H9 (cell line): ENCODE results near the gene PAX8. TPM values are rescaled to one million over a fixed set of nuclear protein-coding genes. Genes with fewer than 3 reads are reported as not detected.

Experiments
- DNase-seq: peaks from one replicate; pipeline ENCODE4 v3.0.0-alpha.2; 2017
- H2AFZ ChIP-seq: one replicate; pipeline ENCODE4 v1.6.1; 2013; ENCODE audit warnings: mild to moderate bottlenecking, low read length, control low read depth, moderate library complexity
- H2AK5ac ChIP-seq: 2 replicates; pipeline ENCODE4 v1.6.1; 2013; ENCODE audit warnings: low read length, control low read depth, mixed read lengths; ENCODE audit not compliant: insufficient read length
- H2BK120ac ChIP-seq: one replicate; pipeline ENCODE4 v1.6.1; 2013; ENCODE audit warnings: low read depth, mild to moderate bottlenecking, low read length, control low read depth, inconsistent platforms; ENCODE audit not compliant: poor library complexity, severe bottlenecking
- H2BK12ac ChIP-seq: 2 replicates; pipeline ENCODE4 v1.6.1; 2013; ENCODE audit warnings: low read length, control low read depth, mixed read lengths, low read depth; ENCODE audit not compliant: insufficient read length
- H2BK15ac ChIP-seq: 2 replicates; pipeline ENCODE4 v1.6.1; 2013; ENCODE audit warnings: low read depth, low read length, control low read depth
- H2BK20ac ChIP-seq: one replicate; pipeline ENCODE4 v1.6.1; 2013; ENCODE audit warnings: low read depth, mild to moderate bottlenecking, low read length, control low read depth, inconsistent platforms; ENCODE audit not compliant: poor library complexity, severe bottlenecking
- H2BK5ac ChIP-seq: 2 replicates; pipeline ENCODE4 v1.6.1; 2013; ENCODE audit warnings: low read length, control low read depth, mixed read lengths; ENCODE audit not compliant: insufficient read length
- H3K14ac ChIP-seq: 2 replicates; pipeline ENCODE4 v1.6.1; 2013; ENCODE audit warnings: low read length, control low read depth; ENCODE audit not compliant: insufficient read depth
- H3K18ac ChIP-seq: 2 replicates; pipeline ENCODE4 v1.6.1; 2013; ENCODE audit warnings: low read depth, mild to moderate bottlenecking, mixed read lengths, low read length, control low read depth; ENCODE audit not compliant: insufficient read length
- H3K23ac ChIP-seq: 2 replicates; pipeline ENCODE4 v1.6.1; 2013; ENCODE audit warnings: low read length, control low read depth, mixed read lengths, low read depth; ENCODE audit not compliant: insufficient read length
- H3K23me2 ChIP-seq: 2 replicates; pipeline ENCODE4 v1.6.1; 2013; ENCODE audit warnings: low read depth, mild to moderate bottlenecking, mixed read lengths, low read length, control low read depth; ENCODE audit not compliant: insufficient read length, poor library complexity, severe bottlenecking
- H3K27ac ChIP-seq: 2 replicates; pipeline ENCODE4 v1.5.1; 2013; ENCODE audit warnings: low read length, control low read depth, mixed read lengths, low read depth; ENCODE audit not compliant: insufficient read length
- H3K27me3 ChIP-seq: 2 replicates; pipeline ENCODE4 v1.6.1; 2013; ENCODE audit warnings: low read length, control low read depth, inconsistent platforms; ENCODE audit not compliant: insufficient read depth
- H3K4ac ChIP-seq: 2 replicates; pipeline ENCODE4 v1.6.1; 2013; ENCODE audit warnings: low read depth, mild to moderate bottlenecking, control low read depth, inconsistent platforms, low read length, moderate library complexity
- H3K4me1 ChIP-seq: 2 replicates; pipeline ENCODE4 v1.6.1; 2013; ENCODE audit warnings: low read length, control low read depth, inconsistent platforms; ENCODE audit not compliant: insufficient read depth
- H3K4me2 ChIP-seq: 2 replicates; pipeline ENCODE4 v1.6.1; 2013; ENCODE audit warnings: low read length, control low read depth, mixed read lengths; ENCODE audit not compliant: insufficient read length, insufficient read depth
- H3K56ac ChIP-seq: 2 replicates; pipeline ENCODE4 v1.6.1; 2013; ENCODE audit warnings: low read depth, mild to moderate bottlenecking, mixed read lengths, low read length, control low read depth; ENCODE audit not compliant: insufficient read length
- H3K79me1 ChIP-seq: 2 replicates; pipeline ENCODE4 v1.6.1; 2013; ENCODE audit warnings: low read depth, mild to moderate bottlenecking, moderate library complexity, low read length, control low read depth, inconsistent platforms; ENCODE audit not compliant: insufficient read depth, poor library complexity, severe bottlenecking
- H3K79me2 ChIP-seq: 2 replicates; pipeline ENCODE4 v1.6.1; 2013; ENCODE audit warnings: low read length, control low read depth, inconsistent platforms; ENCODE audit not compliant: insufficient read depth
- H3K9ac ChIP-seq: 2 replicates; pipeline ENCODE4 v1.6.1; 2013; ENCODE audit warnings: low read length, control low read depth, mixed read lengths; ENCODE audit not compliant: insufficient read length; ENCODE audit errors: extremely low read depth
- H3K9me3 ChIP-seq: one replicate; pipeline ENCODE4 v1.6.1; 2013; ENCODE audit warnings: low read depth, low read length, inconsistent platforms; ENCODE audit not compliant: control insufficient read depth
- H3T11ph ChIP-seq: one replicate; pipeline ENCODE4 v1.6.1; 2013; ENCODE audit warnings: mild to moderate bottlenecking, low read length, control low read depth, inconsistent platforms
- H4K20me1 ChIP-seq: one replicate; pipeline ENCODE4 v1.6.1; 2013; ENCODE audit not compliant: control insufficient read depth, insufficient read length, insufficient read depth
- H4K5ac ChIP-seq: 2 replicates; pipeline ENCODE4 v1.6.1; 2013; ENCODE audit warnings: low read depth, mild to moderate bottlenecking, mixed read lengths, low read length, control low read depth; ENCODE audit not compliant: insufficient read length
- H4K8ac ChIP-seq: replicated peaks from 2 replicates; pipeline ENCODE4 v1.6.1; 2013; ENCODE audit warnings: low read length, control low read depth, mixed read lengths, low read depth; ENCODE audit not compliant: insufficient read length
- H4K91ac ChIP-seq: 2 replicates; pipeline ENCODE4 v1.6.1; 2013; ENCODE audit warnings: low read depth, mild to moderate bottlenecking, moderate library complexity, mixed read lengths, low read length, control low read depth; ENCODE audit not compliant: insufficient read length
- H3K27ac Mint-ChIP-seq, 3 experiments: 2 replicates in 2 of 3; 3 replicates in 1 of 3; pipeline ENCODE4 v1.8.0; 2020 to 2021; ENCODE audit warnings: mixed read lengths in 3 of 3, mild to moderate bottlenecking in 1 of 3, moderate library complexity in 1 of 3
- H3K27me3 Mint-ChIP-seq: 2 replicates; pipeline ENCODE4 v1.8.0; 2021; ENCODE audit warnings: low read depth, mild to moderate bottlenecking, moderate library complexity, mixed read lengths
- H3K36me3 Mint-ChIP-seq, 3 experiments: 2 replicates in 2 of 3; 3 replicates in 1 of 3; pipeline ENCODE4 v1.8.0; 2020 to 2021; ENCODE audit warnings: low read depth in 3 of 3, mixed read lengths in 3 of 3; ENCODE audit not compliant: insufficient read depth in 1 of 3
- H3K4me1 Mint-ChIP-seq, 2 experiments: 2 replicates each; pipeline ENCODE4 v1.8.0; 2020; ENCODE audit warnings: mixed read lengths in 2 of 2
- H3K4me3 Mint-ChIP-seq, 2 experiments: 2 replicates in 1 of 2; 3 replicates in 1 of 2; pipeline ENCODE4 v1.8.0; 2020 to 2021; ENCODE audit warnings: mild to moderate bottlenecking in 2 of 2, mixed read lengths in 2 of 2, moderate library complexity in 1 of 2
- H3K9me3 Mint-ChIP-seq, 2 experiments: 2 replicates in 1 of 2; 3 replicates in 1 of 2; pipeline ENCODE4 v1.8.0; 2020; ENCODE audit warnings: mild to moderate bottlenecking in 2 of 2, mixed read lengths in 2 of 2, moderate library complexity in 1 of 2
- CTCF ChIP-seq: fragments of 200-600 bp; sonication (generic); conservative IDR thresholded peaks from 3 replicates; pipeline ENCODE4 v1.8.0; 2021; ENCODE audit warnings: antibody characterized with exemption, mild to moderate bottlenecking
- WGBS: extraction: QIAGEN DNeasy Blood & Tissue Kit; methylation state at CpG from one replicate; pipeline ENCODE4 v1.1.7; 2013; ENCODE audit warnings: missing lambda C conversion rate, low lambda C conversion rate, mixed read lengths; ENCODE audit not compliant: insufficient read length; ENCODE audit errors: extremely low coverage; 5-methylcytosine and 5-hydroxymethylcytosine counted together
- total RNA-seq: library from RNA; stranded (reverse); gene quantifications from 2 replicates; pipeline ENCODE4 v1.2.1, GENCODE V29; 2021

The PAX8 gene
- total RNA-seq, 1 experiment from 2014 or later: not detected

- H3T11ph ChIP-seq: no peak overlapping the region
- no peak overlapping the region for H2BK12ac ChIP-seq
- H2AK5ac ChIP-seq: no peak overlapping the region
- no peak overlapping the region for H3K23ac ChIP-seq
- no peaks in the 10 kb centered on the region for H3K79me1 ChIP-seq
- peaks cover 5% of the 10 kb centered on the region for H3K27me3 Mint-ChIP-seq
- H3K4ac ChIP-seq: no peak overlapping the region
- H3K27ac ChIP-seq: no peak overlapping the region
- no peak overlapping the region for H2BK20ac ChIP-seq
- H3K4me3 Mint-ChIP-seq: no peak overlapping the region
- TF ChIP-seq CTCF: no peak
- H2BK120ac ChIP-seq: no peak overlapping the region
- H3K79me2 ChIP-seq: no peaks in the 10 kb centered on the region
- no peak overlapping the region for H2BK15ac ChIP-seq
- H2BK5ac ChIP-seq: no peak overlapping the region
- H4K5ac ChIP-seq: no peak overlapping the region
- H3K9me3 ChIP-seq: no peaks in the 10 kb centered on the region
- no peak overlapping the region for H4K8ac ChIP-seq
- WGBS: no CpG with 5 or more reads among the region's 11 CpGs
- no peaks in the 10 kb centered on the region for H3K9me3 Mint-ChIP-seq
- no peak overlapping the region for H3K56ac ChIP-seq
- no peak overlapping the region for H3K18ac ChIP-seq
- H3K4me1 Mint-ChIP-seq: peaks cover 26 to 30% of the 10 kb centered on the region in 2 experiments
- no peaks in the 10 kb centered on the region for H3K27me3 ChIP-seq
- no peaks in the 10 kb centered on the region; a peak in 2 of 7 replicates for H3K36me3 Mint-ChIP-seq
- no peaks in the 10 kb centered on the region for H3K23me2 ChIP-seq
- no peak overlapping the region for H2AFZ ChIP-seq
- DNase-seq: no peak
- H4K20me1 ChIP-seq: no peaks in the 10 kb centered on the region
- no peak overlapping the region for H3K4me2 ChIP-seq
- H3K27ac Mint-ChIP-seq: no peak overlapping the region
- H3K4me1 ChIP-seq: no peaks in the 10 kb centered on the region; the same call in 1 of the 2 replicates
- H4K91ac ChIP-seq: no peak overlapping the region
- no peak overlapping the region for H3K14ac ChIP-seq
- no peak overlapping the region for H3K9ac ChIP-seq
Measured at GRCh38 chr2:113175736-113176695, 102.7 kb downstream of the PAX8 start.
